Measurements from ENCODE around the gene PDE4D. TPM values are rescaled to one million over a fixed set of nuclear protein-coding genes. Genes with fewer than 3 reads are reported as not detected.

PDE4D gene
- total RNA-seq, 1 experiment from 2014 or later, result 2.1 TPM

DNA sequence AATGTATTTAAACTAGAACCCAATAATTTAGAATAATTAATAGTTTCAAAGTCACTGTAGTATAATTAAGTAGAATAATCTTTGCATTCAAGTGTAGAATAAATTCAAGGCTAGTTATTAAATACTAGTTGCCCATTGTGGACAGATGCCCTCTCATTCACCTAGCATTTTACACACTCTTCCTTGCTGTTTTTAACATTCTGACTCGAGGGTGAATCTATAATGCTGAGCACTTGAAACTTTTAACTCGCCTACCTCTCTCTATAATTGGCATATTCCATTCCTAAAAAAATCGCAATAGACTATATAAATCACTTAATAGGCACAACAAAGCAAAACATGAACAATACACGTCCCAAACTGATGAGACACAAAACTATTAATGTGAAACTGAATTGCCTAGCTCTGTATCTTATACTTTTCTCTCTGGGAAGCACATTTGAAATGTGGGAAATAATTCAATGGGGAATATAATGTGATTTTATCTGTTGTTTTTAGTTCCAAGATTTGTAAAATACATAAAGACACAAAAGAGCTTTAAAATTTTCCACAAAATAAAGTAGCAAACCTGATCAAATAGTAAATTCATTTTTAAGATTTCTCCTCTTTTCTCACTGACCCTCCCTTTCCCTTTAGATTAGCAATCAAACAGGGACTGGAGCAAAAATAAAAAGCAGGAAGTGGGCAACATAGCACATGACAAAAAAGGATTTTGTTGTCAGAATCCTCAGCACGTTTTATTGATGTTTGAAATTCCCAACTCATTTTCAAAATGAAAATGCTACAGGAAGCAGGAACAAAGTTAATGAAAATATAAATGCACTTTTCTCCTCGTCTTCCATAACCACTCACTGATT, 295.6 kb downstream of the PDE4D start:
- Histone ChIP-seq H2BK5ac (ENCODE audit: insufficient read length, low read length) (no peak overlapping the region), H3K14ac (ENCODE audit: insufficient read depth, low read length) (no peak overlapping the region), H2BK20ac (ENCODE audit: low read depth, low read length, poor library complexity, severe bottlenecking) (no peak overlapping the region), H3K23me2 (ENCODE audit: insufficient read length, low read depth, low read length, poor library complexity, severe bottlenecking) (no peaks in the 10 kb centered on the region), H2AFZ (ENCODE audit: low read length) (peak overlapping the region; percentile 56), H3K18ac (ENCODE audit: insufficient read length, low read depth, low read length) (no peak overlapping the region), H3K23ac (ENCODE audit: insufficient read length, low read depth, low read length) (no peak overlapping the region), H3K27ac (ENCODE audit: insufficient read length, low read depth, low read length) (no peak overlapping the region), H3K9me3 (ENCODE audit: control insufficient read depth, low read depth, low read length) (no peaks in the 10 kb centered on the region), H4K5ac (ENCODE audit: insufficient read length, low read depth, low read length) (no peak overlapping the region), H2BK120ac (ENCODE audit: low read depth, low read length, poor library complexity, severe bottlenecking) (no peak overlapping the region), H3T11ph (ENCODE audit: low read length) (no peak overlapping the region), H3K9ac (ENCODE audit: extremely low read depth, insufficient read length, low read length) (no peak overlapping the region), H4K91ac (ENCODE audit: insufficient read length, low read depth, low read length) (no peak overlapping the region), H2BK15ac (ENCODE audit: low read depth, low read length) (no peak overlapping the region), H4K20me1 (ENCODE audit: control insufficient read depth, insufficient read depth, insufficient read length) (no peaks in the 10 kb centered on the region), H4K8ac (replicated peaks; ENCODE audit: insufficient read length, low read depth, low read length) (no peak overlapping the region), H2BK12ac (ENCODE audit: insufficient read length, low read depth, low read length) (no peak overlapping the region), H3K79me2 (ENCODE audit: insufficient read depth, low read length) (no peaks in the 10 kb centered on the region), H3K27me3 (ENCODE audit: insufficient read depth, low read length) (no peaks in the 10 kb centered on the region), H3K4me1 (ENCODE audit: insufficient read depth, low read length) (no peaks in the 10 kb centered on the region), H2AK5ac (ENCODE audit: insufficient read length, low read length) (no peak overlapping the region), H3K79me1 (ENCODE audit: insufficient read depth, low read depth, low read length, poor library complexity, severe bottlenecking) (no peaks in the 10 kb centered on the region), H3K56ac (ENCODE audit: insufficient read length, low read depth, low read length) (no peak overlapping the region), H3K4me2 (ENCODE audit: insufficient read depth, insufficient read length, low read length) (no peak overlapping the region), H3K4ac (ENCODE audit: low read depth, low read length) (no peak overlapping the region)
- H3K36me3 Mint-ChIP-seq (ENCODE audit: insufficient read depth in 1 of 3, low read depth in 3 of 3), result no peaks in the 10 kb centered on the region
- peak overlapping the region in 2 of 3 experiments; percentile 60 to 89; a peak in 4 of 7 replicates for H3K27ac Mint-ChIP-seq
- H3K4me1 Mint-ChIP-seq, result peaks cover 17 to 21% of the 10 kb centered on the region in 2 experiments
- no peak overlapping the region for H3K4me3 Mint-ChIP-seq
- 0 out of 5 replicates have a peak, but pooled peaks cover 0 to 4% of the 10 kb centered on the region in 2 experiments for H3K9me3 Mint-ChIP-seq
- H3K27me3 Mint-ChIP-seq (ENCODE audit: low read depth), result no peaks in the 10 kb centered on the region
- WGBS (ENCODE audit: extremely low coverage, insufficient read length, low lambda C conversion rate), result 100% methylated on average over 1 of the region's 6 CpGs
- TF ChIP-seq CTCF (conservative IDR thresholded peaks at IDR 0.05), result no peak
- no peak for DNase-seq
